ENCODE measurements around the gene PSD2.

Gene PSD2

GRCh38 chr5:139812836-139813805, 17.5 kb downstream of the PSD2 start:
- DNase-seq, result no peak

GRCh38 chr5:139814191-139814601, 18.6 kb downstream of the PSD2 start:
- DNase-seq, result no peak

DNA sequence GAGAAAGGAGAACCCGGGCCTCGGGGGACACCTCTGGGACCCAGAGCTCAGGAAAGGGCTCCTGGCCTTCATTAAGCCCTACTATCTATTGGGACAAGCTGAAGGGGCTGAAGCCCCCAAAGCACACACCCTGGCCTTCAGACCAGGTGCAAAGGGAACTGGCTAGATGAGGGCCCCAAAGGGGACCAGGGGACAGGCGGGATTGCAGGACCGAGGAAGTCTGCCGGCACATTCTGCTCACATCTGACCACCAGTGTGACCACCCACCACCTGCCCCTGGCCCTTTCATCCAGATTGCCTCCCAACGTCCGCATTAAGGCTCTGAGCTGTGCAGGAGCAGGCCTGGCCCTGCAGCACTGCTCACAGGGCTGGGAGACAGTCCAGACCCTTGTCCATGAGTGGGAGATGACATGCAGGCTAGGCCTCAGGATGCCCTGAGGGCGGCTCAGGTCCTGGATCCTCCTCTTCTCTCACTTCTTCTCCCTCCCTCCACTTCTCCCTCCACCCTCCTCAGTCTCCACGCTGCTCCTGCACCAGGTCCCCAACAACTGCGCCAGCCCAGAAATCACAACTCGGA, 19.2 kb downstream of the PSD2 start:
- no peak for DNase-seq

DNA sequence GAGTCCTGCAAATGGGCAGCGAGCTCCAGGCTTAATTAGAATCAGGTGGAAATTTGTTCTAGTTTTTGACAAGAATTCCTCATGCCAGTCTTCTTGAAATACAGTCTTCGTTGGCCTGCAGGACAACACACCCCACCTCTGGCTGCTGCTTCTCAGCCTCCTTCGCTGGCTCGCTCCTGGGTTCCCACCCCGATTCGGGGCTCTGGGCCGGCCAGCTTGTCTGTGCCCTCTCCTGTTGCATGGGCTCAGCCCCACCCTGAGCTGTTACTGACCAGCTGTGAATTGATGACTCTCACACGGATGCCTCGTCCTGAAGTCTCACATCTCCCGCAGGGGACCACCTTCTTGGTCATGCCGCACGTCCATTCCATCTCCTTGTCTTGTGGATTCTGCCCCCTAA, 21.0 kb downstream of the PSD2 start:
- no peak for DNase-seq

- DNase-seq, result no peak
Measured at GRCh38 chr5:139817362-139817761, 21.8 kb downstream of the PSD2 start.

DNA sequence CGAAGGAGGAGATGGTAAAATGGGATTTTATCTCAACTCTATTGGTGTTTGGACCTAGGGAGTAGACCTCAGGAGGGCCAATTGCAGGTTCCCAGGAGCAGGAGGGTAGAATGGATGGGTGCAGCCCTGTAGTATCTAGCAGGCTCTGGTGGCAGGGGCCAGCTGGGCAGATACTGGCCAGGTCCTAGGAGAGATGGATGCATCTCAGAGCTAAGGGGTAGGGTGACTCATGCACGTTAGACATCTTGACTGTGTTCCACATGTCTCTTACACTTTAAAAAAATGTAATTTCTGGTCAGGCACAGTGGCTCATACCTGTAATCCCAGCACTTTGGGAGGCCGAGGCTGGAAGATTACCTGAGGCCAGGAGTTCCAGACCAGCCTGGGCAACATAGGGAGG, 22.4 kb downstream of the PSD2 start:
- no peak for DNase-seq

- no peak for DNase-seq
Measured at GRCh38 chr5:139820130-139820529, 24.5 kb downstream of the PSD2 start.

- DNase-seq, result no peak
Measured at GRCh38 chr5:139820606-139821005, 25.0 kb downstream of the PSD2 start.

- DNase-seq, result no peak
Measured at GRCh38 chr5:139821806-139822552, 26.4 kb downstream of the PSD2 start.

DNA sequence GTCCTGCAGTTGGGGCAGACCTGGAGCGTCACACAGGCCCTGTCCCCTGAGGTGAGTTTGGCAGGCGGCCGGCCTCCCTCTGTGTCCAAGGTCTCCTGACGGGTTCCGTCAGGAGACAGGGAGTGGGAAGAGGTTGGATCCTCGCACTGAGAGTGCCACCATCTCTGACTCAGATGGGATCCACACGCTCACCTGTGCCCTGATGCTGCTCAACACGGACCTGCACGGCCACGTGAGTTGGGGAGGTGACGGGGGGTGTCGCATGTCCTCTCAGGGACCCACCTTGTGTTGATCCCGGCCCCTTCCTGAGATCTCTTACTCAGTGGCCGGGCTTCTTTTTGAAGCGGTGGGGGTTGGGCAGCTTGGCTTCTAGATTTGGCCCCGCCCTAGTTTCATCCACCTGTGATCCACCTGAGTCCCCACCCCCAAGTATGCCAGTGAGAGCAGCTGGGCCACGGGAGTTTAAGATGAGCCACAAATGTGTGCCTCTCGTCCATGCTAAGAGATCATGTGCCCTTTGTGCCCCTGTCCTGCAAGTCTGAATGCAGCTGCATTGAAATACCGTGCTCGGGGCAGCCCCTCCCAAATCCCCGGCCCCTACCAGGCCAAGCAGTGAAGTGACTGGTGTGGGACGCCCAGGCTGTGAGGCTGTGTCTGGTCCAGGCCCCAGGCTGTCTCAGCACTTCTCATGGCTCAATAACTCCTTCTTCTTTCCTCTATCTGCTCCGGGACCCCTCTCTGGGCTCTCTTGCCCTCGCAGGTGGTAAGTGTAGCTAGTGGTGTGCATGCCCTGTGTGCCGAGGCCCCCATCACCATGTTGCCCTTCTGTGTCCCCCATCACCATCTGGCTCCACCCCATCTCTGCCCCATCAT, 27.2 kb downstream of the PSD2 start:
- no peak for DNase-seq

DNA sequence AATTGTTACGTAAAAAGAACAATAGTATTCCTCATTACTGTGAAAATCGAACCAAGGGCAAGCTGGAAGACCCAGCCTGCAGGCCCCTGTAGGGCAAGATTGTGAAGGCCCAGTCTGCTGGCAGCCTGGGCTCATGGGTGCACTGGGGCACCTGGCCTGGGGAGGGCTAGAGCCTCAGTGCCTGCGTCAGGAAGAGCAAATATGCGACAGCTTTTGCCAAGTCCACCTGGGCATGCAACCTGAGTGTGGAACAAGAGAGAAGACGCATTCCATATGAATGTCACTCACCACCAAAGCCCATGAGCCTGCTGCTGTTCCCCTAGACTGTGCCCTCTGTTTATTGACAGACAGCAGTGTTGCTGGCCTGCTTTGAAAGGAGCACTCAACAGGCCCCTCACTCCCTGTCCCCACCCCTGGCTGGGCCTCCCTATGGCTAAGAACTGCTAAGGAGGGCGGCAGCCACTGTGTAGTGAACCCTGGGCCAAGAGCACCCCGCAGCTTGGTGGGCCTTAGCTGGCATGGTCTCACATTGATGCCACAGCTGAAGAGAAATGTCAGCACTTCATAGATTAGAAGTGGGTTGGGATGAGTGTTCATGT, 28.2 kb downstream of the PSD2 start:
- DNase-seq, result no peak

- DNase-seq, result no peak
Measured at GRCh38 chr5:139825690-139826089, 30.1 kb downstream of the PSD2 start.

DNA sequence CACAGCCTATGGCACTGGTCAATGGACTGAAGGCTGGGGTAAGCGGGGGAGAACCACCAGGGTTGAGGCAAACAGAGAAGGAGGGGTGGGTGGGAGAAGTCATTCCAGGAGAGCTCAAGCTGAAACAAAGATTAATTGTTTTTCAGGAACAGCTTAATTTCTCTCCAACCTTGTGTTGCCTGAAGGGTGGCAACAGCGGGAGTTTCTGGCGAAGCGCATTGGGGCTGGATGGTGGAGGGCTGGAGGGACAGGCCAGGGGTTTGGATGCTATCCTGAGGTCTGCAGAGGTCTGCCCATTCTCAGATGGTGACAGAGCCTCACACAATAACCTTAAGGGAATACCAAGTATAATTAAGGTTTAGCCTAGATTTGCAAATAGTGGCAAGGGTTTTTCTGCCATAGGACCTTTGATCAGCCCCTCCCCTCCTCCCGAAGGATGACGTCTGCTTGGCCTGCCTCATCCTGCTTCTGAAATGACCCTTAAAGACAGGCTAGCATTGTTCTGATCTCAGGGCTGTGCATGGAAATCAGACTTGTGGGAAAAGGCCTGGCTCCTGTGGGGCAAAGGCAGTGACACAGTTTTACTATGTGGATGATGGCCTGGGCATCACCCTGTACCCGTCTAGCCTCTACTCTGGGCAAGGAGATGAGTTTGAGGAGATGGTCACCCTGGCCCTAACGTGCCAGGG, 32.7 kb downstream of the PSD2 start:
- DNase-seq, result no peak

GRCh38 chr5:139829471-139829870, 33.9 kb downstream of the PSD2 start:
- DNase-seq, result no peak

DNA sequence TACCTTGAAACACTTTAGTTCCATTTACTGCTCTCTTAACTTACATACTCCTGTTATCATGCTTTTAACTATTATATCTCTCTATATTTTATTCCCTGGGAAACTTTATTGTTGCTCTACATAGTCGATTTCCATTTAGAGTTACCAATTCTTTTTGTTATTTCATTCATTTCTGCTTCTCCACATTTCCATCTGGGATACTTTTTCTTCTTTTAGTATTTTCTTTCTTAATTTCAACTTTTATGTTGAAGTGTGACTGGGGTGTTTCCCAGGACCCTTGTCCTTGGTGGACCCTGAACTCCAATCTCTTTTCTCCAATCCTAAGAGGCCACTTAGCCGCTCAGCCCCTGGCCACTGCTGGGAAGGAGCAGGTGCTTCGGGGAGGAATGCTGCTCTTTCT, 36.0 kb downstream of the PSD2 start:
- DNase-seq, result no peak

GRCh38 chr5:139833525-139833924, 37.9 kb downstream of the PSD2 start:
- DNase-seq, result no peak

GRCh38 chr5:139835656-139836055, 40.0 kb downstream of the PSD2 start:
- no peak for DNase-seq

- DNase-seq, result no peak
Measured at GRCh38 chr5:139836469-139837208, 41.0 kb downstream of the PSD2 start.

GRCh38 chr5:139837711-139838380, 42.2 kb downstream of the PSD2 start:
- DNase-seq, result no peak
